H9 (cell line): ENCODE measurements around the gene HS6ST1. TPM values are rescaled to one million over a fixed set of nuclear protein-coding genes. Genes with fewer than 3 reads are reported as not detected.

Experiments
- DNase-seq: peaks from one replicate; pipeline ENCODE4 v3.0.0-alpha.2; 2017
- H2AFZ ChIP-seq: one replicate; pipeline ENCODE4 v1.6.1; 2013; ENCODE audit warnings: mild to moderate bottlenecking, low read length, control low read depth, moderate library complexity
- H2AK5ac ChIP-seq: 2 replicates; pipeline ENCODE4 v1.6.1; 2013; ENCODE audit warnings: low read length, control low read depth, mixed read lengths; ENCODE audit not compliant: insufficient read length
- H2BK120ac ChIP-seq: one replicate; pipeline ENCODE4 v1.6.1; 2013; ENCODE audit warnings: low read depth, mild to moderate bottlenecking, low read length, control low read depth, inconsistent platforms; ENCODE audit not compliant: poor library complexity, severe bottlenecking
- H2BK12ac ChIP-seq: 2 replicates; pipeline ENCODE4 v1.6.1; 2013; ENCODE audit warnings: low read length, control low read depth, mixed read lengths, low read depth; ENCODE audit not compliant: insufficient read length
- H2BK15ac ChIP-seq: 2 replicates; pipeline ENCODE4 v1.6.1; 2013; ENCODE audit warnings: low read depth, low read length, control low read depth
- H2BK20ac ChIP-seq: one replicate; pipeline ENCODE4 v1.6.1; 2013; ENCODE audit warnings: low read depth, mild to moderate bottlenecking, low read length, control low read depth, inconsistent platforms; ENCODE audit not compliant: poor library complexity, severe bottlenecking
- H2BK5ac ChIP-seq: 2 replicates; pipeline ENCODE4 v1.6.1; 2013; ENCODE audit warnings: low read length, control low read depth, mixed read lengths; ENCODE audit not compliant: insufficient read length
- H3K14ac ChIP-seq: 2 replicates; pipeline ENCODE4 v1.6.1; 2013; ENCODE audit warnings: low read length, control low read depth; ENCODE audit not compliant: insufficient read depth
- H3K18ac ChIP-seq: 2 replicates; pipeline ENCODE4 v1.6.1; 2013; ENCODE audit warnings: low read depth, mild to moderate bottlenecking, mixed read lengths, low read length, control low read depth; ENCODE audit not compliant: insufficient read length
- H3K23ac ChIP-seq: 2 replicates; pipeline ENCODE4 v1.6.1; 2013; ENCODE audit warnings: low read length, control low read depth, mixed read lengths, low read depth; ENCODE audit not compliant: insufficient read length
- H3K23me2 ChIP-seq: 2 replicates; pipeline ENCODE4 v1.6.1; 2013; ENCODE audit warnings: low read depth, mild to moderate bottlenecking, mixed read lengths, low read length, control low read depth; ENCODE audit not compliant: insufficient read length, poor library complexity, severe bottlenecking
- H3K27ac ChIP-seq: 2 replicates; pipeline ENCODE4 v1.5.1; 2013; ENCODE audit warnings: low read length, control low read depth, mixed read lengths, low read depth; ENCODE audit not compliant: insufficient read length
- H3K27me3 ChIP-seq: 2 replicates; pipeline ENCODE4 v1.6.1; 2013; ENCODE audit warnings: low read length, control low read depth, inconsistent platforms; ENCODE audit not compliant: insufficient read depth
- H3K4ac ChIP-seq: 2 replicates; pipeline ENCODE4 v1.6.1; 2013; ENCODE audit warnings: low read depth, mild to moderate bottlenecking, control low read depth, inconsistent platforms, low read length, moderate library complexity
- H3K4me1 ChIP-seq: 2 replicates; pipeline ENCODE4 v1.6.1; 2013; ENCODE audit warnings: low read length, control low read depth, inconsistent platforms; ENCODE audit not compliant: insufficient read depth
- H3K4me2 ChIP-seq: 2 replicates; pipeline ENCODE4 v1.6.1; 2013; ENCODE audit warnings: low read length, control low read depth, mixed read lengths; ENCODE audit not compliant: insufficient read length, insufficient read depth
- H3K56ac ChIP-seq: 2 replicates; pipeline ENCODE4 v1.6.1; 2013; ENCODE audit warnings: low read depth, mild to moderate bottlenecking, mixed read lengths, low read length, control low read depth; ENCODE audit not compliant: insufficient read length
- H3K79me1 ChIP-seq: 2 replicates; pipeline ENCODE4 v1.6.1; 2013; ENCODE audit warnings: low read depth, mild to moderate bottlenecking, moderate library complexity, low read length, control low read depth, inconsistent platforms; ENCODE audit not compliant: insufficient read depth, poor library complexity, severe bottlenecking
- H3K79me2 ChIP-seq: 2 replicates; pipeline ENCODE4 v1.6.1; 2013; ENCODE audit warnings: low read length, control low read depth, inconsistent platforms; ENCODE audit not compliant: insufficient read depth
- H3K9ac ChIP-seq: 2 replicates; pipeline ENCODE4 v1.6.1; 2013; ENCODE audit warnings: low read length, control low read depth, mixed read lengths; ENCODE audit not compliant: insufficient read length; ENCODE audit errors: extremely low read depth
- H3K9me3 ChIP-seq: one replicate; pipeline ENCODE4 v1.6.1; 2013; ENCODE audit warnings: low read depth, low read length, inconsistent platforms; ENCODE audit not compliant: control insufficient read depth
- H3T11ph ChIP-seq: one replicate; pipeline ENCODE4 v1.6.1; 2013; ENCODE audit warnings: mild to moderate bottlenecking, low read length, control low read depth, inconsistent platforms
- H4K20me1 ChIP-seq: one replicate; pipeline ENCODE4 v1.6.1; 2013; ENCODE audit not compliant: control insufficient read depth, insufficient read length, insufficient read depth
- H4K5ac ChIP-seq: 2 replicates; pipeline ENCODE4 v1.6.1; 2013; ENCODE audit warnings: low read depth, mild to moderate bottlenecking, mixed read lengths, low read length, control low read depth; ENCODE audit not compliant: insufficient read length
- H4K8ac ChIP-seq: replicated peaks from 2 replicates; pipeline ENCODE4 v1.6.1; 2013; ENCODE audit warnings: low read length, control low read depth, mixed read lengths, low read depth; ENCODE audit not compliant: insufficient read length
- H4K91ac ChIP-seq: 2 replicates; pipeline ENCODE4 v1.6.1; 2013; ENCODE audit warnings: low read depth, mild to moderate bottlenecking, moderate library complexity, mixed read lengths, low read length, control low read depth; ENCODE audit not compliant: insufficient read length
- H3K27ac Mint-ChIP-seq, 3 experiments: 2 replicates in 2 of 3; 3 replicates in 1 of 3; pipeline ENCODE4 v1.8.0; 2020 to 2021; ENCODE audit warnings: mixed read lengths in 3 of 3, mild to moderate bottlenecking in 1 of 3, moderate library complexity in 1 of 3
- H3K27me3 Mint-ChIP-seq: 2 replicates; pipeline ENCODE4 v1.8.0; 2021; ENCODE audit warnings: low read depth, mild to moderate bottlenecking, moderate library complexity, mixed read lengths
- H3K36me3 Mint-ChIP-seq, 3 experiments: 2 replicates in 2 of 3; 3 replicates in 1 of 3; pipeline ENCODE4 v1.8.0; 2020 to 2021; ENCODE audit warnings: low read depth in 3 of 3, mixed read lengths in 3 of 3; ENCODE audit not compliant: insufficient read depth in 1 of 3
- H3K4me1 Mint-ChIP-seq, 2 experiments: 2 replicates each; pipeline ENCODE4 v1.8.0; 2020; ENCODE audit warnings: mixed read lengths in 2 of 2
- H3K4me3 Mint-ChIP-seq, 2 experiments: 2 replicates in 1 of 2; 3 replicates in 1 of 2; pipeline ENCODE4 v1.8.0; 2020 to 2021; ENCODE audit warnings: mild to moderate bottlenecking in 2 of 2, mixed read lengths in 2 of 2, moderate library complexity in 1 of 2
- H3K9me3 Mint-ChIP-seq, 2 experiments: 2 replicates in 1 of 2; 3 replicates in 1 of 2; pipeline ENCODE4 v1.8.0; 2020; ENCODE audit warnings: mild to moderate bottlenecking in 2 of 2, mixed read lengths in 2 of 2, moderate library complexity in 1 of 2
- WGBS: extraction: QIAGEN DNeasy Blood & Tissue Kit; methylation state at CpG from one replicate; pipeline ENCODE4 v1.1.7; 2013; ENCODE audit warnings: missing lambda C conversion rate, low lambda C conversion rate, mixed read lengths; ENCODE audit not compliant: insufficient read length; ENCODE audit errors: extremely low coverage; 5-methylcytosine and 5-hydroxymethylcytosine counted together
- total RNA-seq: library from RNA; stranded (reverse); gene quantifications from 2 replicates; pipeline ENCODE4 v1.2.1, GENCODE V29; 2021
- TF ChIP-seq, protein P1 (sequence below): fragments of 200-600 bp; sonication (generic); conservative IDR thresholded peaks from 3 replicates; pipeline ENCODE4 v1.8.0; 2021; ENCODE audit warnings: antibody characterized with exemption, mild to moderate bottlenecking

HS6ST1 gene
- total RNA-seq, 1 experiment from 2014 or later: 60.2 TPM

DNA sequence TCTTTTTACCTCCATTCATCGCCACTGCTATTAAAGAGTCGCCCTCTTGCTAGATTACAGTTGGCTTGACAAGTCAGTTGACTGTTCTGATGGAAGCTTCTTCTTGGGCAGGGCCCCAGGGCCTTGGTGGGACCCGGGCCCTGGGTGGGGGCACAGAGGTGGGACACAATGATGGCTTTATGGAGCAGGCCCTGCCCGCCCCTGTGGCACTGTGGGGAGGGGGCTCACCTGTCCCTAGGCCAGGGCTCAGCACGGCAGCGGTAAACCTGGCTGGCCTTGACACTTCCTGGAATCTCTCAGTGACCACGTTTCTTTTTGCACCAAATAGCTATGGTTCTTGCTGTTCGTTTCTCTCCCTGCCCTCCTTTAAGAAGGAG lies 4.9 kb upstream of the HS6ST1 start:
- H3K4me1 Mint-ChIP-seq: peaks cover 13 to 23% of the 10 kb centered on the region in 2 experiments
- no CpG with 5 or more reads among the region's 8 CpGs for WGBS
- Histone ChIP-seq H2BK120ac (no peak overlapping the region), H3K79me1 (no peaks in the 10 kb centered on the region), H3K23ac (no peak overlapping the region), H3K23me2 (peaks cover 4% of the 10 kb centered on the region), H3K79me2 (no peaks in the 10 kb centered on the region), H2BK12ac (no peak overlapping the region), H3K4ac (no peak overlapping the region), H3T11ph (no peak overlapping the region), H4K20me1 (no peaks in the 10 kb centered on the region), H2BK20ac (no peak overlapping the region), H2AFZ (no peak overlapping the region), H3K18ac (no peak overlapping the region), H2AK5ac (no peak overlapping the region), H2BK15ac (no peak overlapping the region), H4K5ac (no peak overlapping the region), H3K4me1 (no peaks in the 10 kb centered on the region), H3K27ac (no peak overlapping the region), H2BK5ac (no peak overlapping the region), H3K27me3 (no peaks in the 10 kb centered on the region; the same call in 1 of the 2 replicates), H3K4me2 (no peak overlapping the region), H4K91ac (no peak overlapping the region), H3K56ac (no peak overlapping the region), H3K9ac (no peak overlapping the region), H3K9me3 (no peaks in the 10 kb centered on the region), H4K8ac (no peak overlapping the region), H3K14ac (no peak overlapping the region)
- H3K27me3 Mint-ChIP-seq: peaks cover 24% of the 10 kb centered on the region
- H3K36me3 Mint-ChIP-seq: no peaks in the 10 kb centered on the region
- no peak for DNase-seq
- H3K9me3 Mint-ChIP-seq: no peaks in the 10 kb centered on the region; a peak in 1 of 5 replicates
- TF ChIP-seq, protein P1, sequence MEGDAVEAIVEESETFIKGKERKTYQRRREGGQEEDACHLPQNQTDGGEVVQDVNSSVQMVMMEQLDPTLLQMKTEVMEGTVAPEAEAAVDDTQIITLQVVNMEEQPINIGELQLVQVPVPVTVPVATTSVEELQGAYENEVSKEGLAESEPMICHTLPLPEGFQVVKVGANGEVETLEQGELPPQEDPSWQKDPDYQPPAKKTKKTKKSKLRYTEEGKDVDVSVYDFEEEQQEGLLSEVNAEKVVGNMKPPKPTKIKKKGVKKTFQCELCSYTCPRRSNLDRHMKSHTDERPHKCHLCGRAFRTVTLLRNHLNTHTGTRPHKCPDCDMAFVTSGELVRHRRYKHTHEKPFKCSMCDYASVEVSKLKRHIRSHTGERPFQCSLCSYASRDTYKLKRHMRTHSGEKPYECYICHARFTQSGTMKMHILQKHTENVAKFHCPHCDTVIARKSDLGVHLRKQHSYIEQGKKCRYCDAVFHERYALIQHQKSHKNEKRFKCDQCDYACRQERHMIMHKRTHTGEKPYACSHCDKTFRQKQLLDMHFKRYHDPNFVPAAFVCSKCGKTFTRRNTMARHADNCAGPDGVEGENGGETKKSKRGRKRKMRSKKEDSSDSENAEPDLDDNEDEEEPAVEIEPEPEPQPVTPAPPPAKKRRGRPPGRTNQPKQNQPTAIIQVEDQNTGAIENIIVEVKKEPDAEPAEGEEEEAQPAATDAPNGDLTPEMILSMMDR: no peak
- H3K27ac Mint-ChIP-seq: no peak overlapping the region
- H3K4me3 Mint-ChIP-seq: peak overlapping the region in 1 of 2 experiments; percentile 31; a peak in 2 of 5 replicates
